Measurements from ENCODE around the gene ALG9.

The ALG9 gene

GRCh38 chr11:111819829-111820237 is 51.5 kb downstream of the ALG9 start:
- TF ChIP-seq MYC (IDR thresholded peaks at IDR 0.05; ENCODE audit: low read depth, low read length) = no peak
- no peak for TF ChIP-seq MAX (IDR thresholded peaks at IDR 0.05; ENCODE audit: low read depth, low read length)
- no peak for TF ChIP-seq POLR2A (IDR thresholded peaks at IDR 0.05; ENCODE audit: extremely low read depth, insufficient read length)
- no peak for TF ChIP-seq CTCF (IDR thresholded peaks at IDR 0.05; ENCODE audit: low read depth, low read length)
- no peak overlapping the region for H3K4me3 ChIP-seq (ENCODE audit: low read depth, low read length)
- no peak for DNase-seq (ENCODE audit: low read depth)

DNA sequence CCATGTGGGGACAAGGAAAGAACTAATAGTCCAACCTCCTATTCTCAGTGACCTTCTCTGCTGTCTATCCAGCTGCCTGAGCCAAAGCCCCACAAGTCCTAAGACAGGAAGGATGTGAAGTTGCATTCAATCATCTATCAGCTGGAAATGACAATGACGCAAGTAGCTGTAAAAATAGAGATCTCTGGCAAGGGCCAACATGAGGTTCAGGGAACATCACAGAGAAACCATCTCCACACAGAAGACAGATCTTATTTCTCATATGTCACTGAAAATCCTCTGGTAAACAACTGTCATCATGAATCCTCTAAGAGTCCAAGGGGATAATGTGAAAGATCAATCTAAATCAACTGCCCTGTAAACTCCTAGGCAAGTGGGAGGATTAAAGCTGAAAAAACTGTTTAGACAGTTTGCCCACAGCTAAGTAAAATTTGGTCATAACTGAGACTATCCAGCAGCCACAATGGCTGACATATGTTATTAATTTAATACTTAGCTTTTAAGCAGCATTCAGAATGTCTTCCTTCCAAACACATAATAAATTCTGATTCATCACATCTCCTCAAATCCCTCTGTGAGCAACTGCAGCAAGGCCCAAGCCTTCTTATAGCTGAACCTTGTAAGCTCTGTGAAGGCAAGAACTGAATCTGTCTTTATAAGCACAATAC is 52.1 kb downstream of the ALG9 start:
- DNase-seq (ENCODE audit: low read depth) = peak; percentile 49
- TF ChIP-seq MYC (IDR thresholded peaks at IDR 0.05; ENCODE audit: low read depth, low read length) = no peak
- TF ChIP-seq MAX (IDR thresholded peaks at IDR 0.05; ENCODE audit: low read depth, low read length) = no peak
- TF ChIP-seq CTCF (IDR thresholded peaks at IDR 0.05; ENCODE audit: low read depth, low read length) = no peak
- TF ChIP-seq POLR2A (IDR thresholded peaks at IDR 0.05; ENCODE audit: extremely low read depth, insufficient read length) = no peak
- H3K4me3 ChIP-seq (ENCODE audit: low read depth, low read length) = no peak overlapping the region

DNA sequence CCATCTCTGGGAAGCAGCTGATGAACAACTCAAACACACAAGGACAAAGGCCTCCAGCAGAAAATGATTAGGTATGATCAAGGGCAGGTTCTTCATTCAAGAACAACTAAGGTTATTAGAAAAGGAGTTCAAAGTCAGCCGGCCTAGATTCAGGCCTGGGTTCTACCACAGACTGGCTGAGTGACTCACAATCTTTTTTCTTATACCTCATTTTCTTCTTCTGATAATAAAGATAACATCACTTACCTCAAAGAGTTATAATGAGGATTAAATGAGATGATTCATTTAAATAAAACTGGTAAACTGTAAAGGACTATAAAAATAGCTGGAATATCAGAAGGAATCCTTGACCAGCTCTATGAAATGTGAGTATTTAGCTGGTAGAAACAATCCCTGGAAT is 55.9 kb downstream of the ALG9 start:
- DNase-seq (ENCODE audit: low read depth) = no peak
- no peak for TF ChIP-seq MAX (IDR thresholded peaks at IDR 0.05; ENCODE audit: low read depth, low read length)
- TF ChIP-seq CTCF (IDR thresholded peaks at IDR 0.05; ENCODE audit: low read depth, low read length) = no peak
- no peak for TF ChIP-seq MYC (IDR thresholded peaks at IDR 0.05; ENCODE audit: low read depth, low read length)
- TF ChIP-seq POLR2A (IDR thresholded peaks at IDR 0.05; ENCODE audit: extremely low read depth, insufficient read length) = no peak
- H3K4me3 ChIP-seq (ENCODE audit: low read depth, low read length) = no peak overlapping the region

- DNase-seq (ENCODE audit: low read depth) = no peak
- TF ChIP-seq POLR2A (IDR thresholded peaks at IDR 0.05; ENCODE audit: extremely low read depth, insufficient read length) = no peak
- TF ChIP-seq CTCF (IDR thresholded peaks at IDR 0.05; ENCODE audit: low read depth, low read length) = no peak
- no peak for TF ChIP-seq MYC (IDR thresholded peaks at IDR 0.05; ENCODE audit: low read depth, low read length)
- no peak for TF ChIP-seq MAX (IDR thresholded peaks at IDR 0.05; ENCODE audit: low read depth, low read length)
- H3K4me3 ChIP-seq (ENCODE audit: low read depth, low read length) = no peak overlapping the region
Measured at GRCh38 chr11:111814557-111815320, 56.6 kb downstream of the ALG9 start.

DNA sequence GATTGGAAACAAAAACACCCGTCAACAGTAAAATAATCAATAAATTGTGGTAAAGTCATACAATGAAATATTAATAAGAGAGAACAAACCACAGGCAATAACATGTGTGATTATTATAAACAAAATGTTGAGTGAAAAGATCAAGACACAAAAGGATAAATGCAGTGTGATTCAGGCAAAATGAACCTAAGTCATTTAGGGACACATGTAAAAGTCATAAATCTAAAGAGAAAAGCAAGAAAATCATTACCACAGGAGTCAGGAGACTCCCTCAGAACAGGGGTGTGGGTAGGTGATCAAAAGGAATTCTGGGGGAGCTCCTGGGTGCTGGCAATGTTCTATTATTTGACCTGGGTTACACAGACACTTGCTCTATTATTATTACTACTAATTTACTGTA is 57.3 kb downstream of the ALG9 start:
- DNase-seq (ENCODE audit: low read depth) = no peak
- TF ChIP-seq CTCF (IDR thresholded peaks at IDR 0.05; ENCODE audit: low read depth, low read length) (no peak), MYC (IDR thresholded peaks at IDR 0.05; ENCODE audit: low read depth, low read length) (no peak), POLR2A (IDR thresholded peaks at IDR 0.05; ENCODE audit: extremely low read depth, insufficient read length) (no peak), MAX (IDR thresholded peaks at IDR 0.05; ENCODE audit: low read depth, low read length) (no peak)
- no peak overlapping the region for H3K4me3 ChIP-seq (ENCODE audit: low read depth, low read length)
